ENCODE results near the gene OXCT1. TPM values are rescaled to one million over a fixed set of nuclear protein-coding genes. Genes with fewer than 3 reads are reported as not detected.

OXCT1 gene
- total and polyA plus RNA-seq, 2 of the 13 experiments (the other 11 are each of a cell fraction or from before 2014, with no cell fraction given) = 0.92 to 4.7 TPM

DNA sequence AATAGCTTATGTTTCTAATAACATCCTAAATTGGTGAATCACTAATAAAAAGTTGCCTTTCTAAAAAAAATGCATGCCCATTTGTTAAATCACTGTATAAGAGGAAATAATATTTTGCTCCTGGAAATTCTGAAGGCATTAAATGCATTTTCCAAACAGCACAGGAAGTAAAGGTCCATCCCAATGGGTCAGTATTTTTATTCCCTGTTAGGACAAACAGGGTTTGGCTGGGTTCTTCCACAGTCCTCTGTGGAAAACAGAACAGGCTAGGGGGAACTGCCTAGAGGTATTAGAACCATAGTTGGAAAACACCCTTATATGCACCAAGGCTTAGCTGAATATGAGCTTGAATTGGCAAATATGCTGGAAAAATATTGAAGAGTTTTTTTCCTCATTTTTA is 85.2 kb downstream of the OXCT1 start (continued):
- TF ChIP-seq, protein P1, sequence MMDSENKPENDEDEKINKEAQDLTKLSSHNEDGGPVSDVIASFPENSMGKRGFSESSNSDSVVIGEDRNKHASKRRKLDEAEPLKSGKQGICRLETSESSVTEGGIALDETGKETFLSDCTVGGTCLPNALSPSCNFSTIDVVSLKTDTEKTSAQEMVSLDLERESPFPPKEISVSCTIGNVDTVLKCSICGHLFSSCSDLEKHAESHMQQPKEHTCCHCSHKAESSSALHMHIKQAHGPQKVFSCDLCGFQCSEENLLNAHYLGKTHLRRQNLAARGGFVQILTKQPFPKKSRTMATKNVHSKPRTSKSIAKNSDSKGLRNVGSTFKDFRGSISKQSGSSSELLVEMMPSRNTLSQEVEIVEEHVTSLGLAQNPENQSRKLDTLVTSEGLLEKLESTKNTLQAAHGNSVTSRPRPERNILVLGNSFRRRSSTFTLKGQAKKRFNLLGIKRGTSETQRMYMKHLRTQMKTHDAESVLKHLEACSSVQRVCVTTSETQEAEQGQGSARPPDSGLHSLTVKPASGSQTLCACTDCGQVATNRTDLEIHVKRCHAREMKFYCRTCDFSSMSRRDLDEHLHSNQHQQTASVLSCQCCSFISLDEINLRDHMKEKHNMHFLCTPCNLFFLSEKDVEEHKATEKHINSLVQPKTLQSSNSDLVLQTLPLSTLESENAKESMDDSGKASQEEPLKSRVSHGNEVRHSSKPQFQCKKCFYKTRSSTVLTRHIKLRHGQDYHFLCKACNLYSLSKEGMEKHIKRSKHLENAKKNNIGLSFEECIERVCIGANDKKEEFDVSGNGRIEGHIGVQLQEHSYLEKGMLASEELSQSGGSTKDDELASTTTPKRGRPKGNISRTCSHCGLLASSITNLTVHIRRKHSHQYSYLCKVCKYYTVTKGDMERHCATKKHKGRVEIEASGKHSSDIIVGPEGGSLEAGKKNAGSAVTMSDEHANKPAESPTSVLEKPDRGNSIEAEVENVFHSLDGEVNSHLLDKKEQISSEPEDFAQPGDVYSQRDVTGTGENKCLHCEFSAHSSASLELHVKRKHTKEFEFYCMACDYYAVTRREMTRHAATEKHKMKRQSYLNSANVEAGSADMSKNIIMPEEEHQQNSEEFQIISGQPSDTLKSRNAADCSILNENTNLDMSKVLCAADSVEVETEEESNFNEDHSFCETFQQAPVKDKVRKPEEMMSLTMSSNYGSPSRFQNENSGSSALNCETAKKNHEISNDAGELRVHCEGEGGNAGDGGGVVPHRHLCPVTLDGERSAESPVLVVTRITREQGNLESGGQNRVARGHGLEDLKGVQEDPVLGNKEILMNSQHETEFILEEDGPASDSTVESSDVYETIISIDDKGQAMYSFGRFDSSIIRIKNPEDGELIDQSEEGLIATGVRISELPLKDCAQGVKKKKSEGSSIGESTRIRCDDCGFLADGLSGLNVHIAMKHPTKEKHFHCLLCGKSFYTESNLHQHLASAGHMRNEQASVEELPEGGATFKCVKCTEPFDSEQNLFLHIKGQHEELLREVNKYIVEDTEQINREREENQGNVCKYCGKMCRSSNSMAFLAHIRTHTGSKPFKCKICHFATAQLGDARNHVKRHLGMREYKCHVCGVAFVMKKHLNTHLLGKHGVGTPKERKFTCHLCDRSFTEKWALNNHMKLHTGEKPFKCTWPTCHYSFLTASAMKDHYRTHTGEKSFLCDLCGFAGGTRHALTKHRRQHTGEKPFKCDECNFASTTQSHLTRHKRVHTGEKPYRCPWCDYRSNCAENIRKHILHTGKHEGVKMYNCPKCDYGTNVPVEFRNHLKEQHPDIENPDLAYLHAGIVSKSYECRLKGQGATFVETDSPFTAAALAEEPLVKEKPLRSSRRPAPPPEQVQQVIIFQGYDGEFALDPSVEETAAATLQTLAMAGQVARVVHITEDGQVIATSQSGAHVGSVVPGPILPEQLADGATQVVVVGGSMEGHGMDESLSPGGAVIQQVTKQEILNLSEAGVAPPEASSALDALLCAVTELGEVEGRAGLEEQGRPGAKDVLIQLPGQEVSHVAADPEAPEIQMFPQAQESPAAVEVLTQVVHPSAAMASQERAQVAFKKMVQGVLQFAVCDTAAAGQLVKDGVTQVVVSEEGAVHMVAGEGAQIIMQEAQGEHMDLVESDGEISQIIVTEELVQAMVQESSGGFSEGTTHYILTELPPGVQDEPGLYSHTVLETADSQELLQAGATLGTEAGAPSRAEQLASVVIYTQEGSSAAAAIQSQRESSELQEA (CRISPR knock-in tag; IDR thresholded peaks at IDR 0.05; ENCODE audit: not compliant biosample characterization) = no peak
- TF ChIP-seq HDAC6 (IDR thresholded peaks at IDR 0.05; ENCODE audit: low read depth, low read length) = no peak
- no peak for TF ChIP-seq ZNF800 (CRISPR knock-in tag; IDR thresholded peaks at IDR 0.05)
- TF ChIP-seq ASH2L (IDR thresholded peaks at IDR 0.05; ENCODE audit: insufficient read length, low read depth, low read length) = no peak
- no peak for TF ChIP-seq PREB (CRISPR knock-in tag; IDR thresholded peaks at IDR 0.05)
- TF ChIP-seq REL (CRISPR knock-in tag; conservative IDR thresholded peaks at IDR 0.05) = no peak
- no peak for TF ChIP-seq DR1 (CRISPR knock-in tag; IDR thresholded peaks at IDR 0.05)
- no peak for TF ChIP-seq ZNF782 (CRISPR knock-in tag; IDR thresholded peaks at IDR 0.05; ENCODE audit: borderline replicate concordance)
- no peak for TF ChIP-seq ZNF496 (CRISPR knock-in tag; IDR thresholded peaks at IDR 0.05; ENCODE audit: insufficient replicate concordance)
